Naive thymus-derived CD4-positive, alpha-beta T cell (primary cell): ENCODE measurements around the gene SHISA9. TPM values are rescaled to one million over a fixed set of nuclear protein-coding genes. Genes with fewer than 3 reads are reported as not detected.

Source experiments
- ATAC-seq: fragments of 150-1000 bp; cut with Tn5 transposase; 2 replicates; pipeline ENCODE4 v1.10.0; 2021; ENCODE audit warnings: mild to moderate bottlenecking, moderate library complexity
- CTCF ChIA-PET: fragments of 350-600 bp; sonication (Branson Sonifier 250); formaldehyde crosslinking; loops from one replicate; lab custom pipeline; 2021; ENCODE audit warnings: antibody characterized with exemption; lab: Charles Lee
- POLR2A ChIA-PET: fragments of 350-600 bp; sonication (Branson Sonifier 250); formaldehyde crosslinking; loops from one replicate; lab custom pipeline; 2021; ENCODE audit warnings: antibody characterized with exemption, inconsistent platforms; lab: Charles Lee
- DNase-seq, 9 donors: peaks; one replicate each; pipeline versions ENCODE4 v3.0.0 to v3.0.0-alpha.2; 2020 to 2022; ENCODE audit warnings: mixed read lengths in 1 of 9
- H3K27ac ChIP-seq: one replicate; pipeline ENCODE4 v1.7.0; 2013; ENCODE audit warnings: mild to moderate bottlenecking, low read depth, low read length, moderate library complexity
- H3K27me3 ChIP-seq, 2 donors: one replicate each; pipeline ENCODE4 v1.7.0; 2013; ENCODE audit warnings: low read length in 2 of 2, mild to moderate bottlenecking in 2 of 2, moderate library complexity in 2 of 2; ENCODE audit not compliant: control insufficient read depth in 2 of 2, insufficient read depth in 2 of 2
- H3K36me3 ChIP-seq, 3 experiments: 1 replicate in 2 of 3; 2 replicates in 1 of 3; pipeline ENCODE4 v1.7.0; 2013; ENCODE audit warnings: low read length in 3 of 3, mild to moderate bottlenecking in 3 of 3, moderate library complexity in 1 of 3; ENCODE audit not compliant: insufficient read depth in 3 of 3, control insufficient read depth in 2 of 3
- H3K4me1 ChIP-seq, 2 donors: one replicate each; pipeline ENCODE4 v1.7.0; 2013; ENCODE audit warnings: low read length in 2 of 2, mild to moderate bottlenecking in 2 of 2, moderate library complexity in 1 of 2; ENCODE audit not compliant: control insufficient read depth in 2 of 2, insufficient read depth in 2 of 2
- H3K4me3 ChIP-seq: 2 replicates; pipeline ENCODE4 v1.7.0; 2013; ENCODE audit warnings: mild to moderate bottlenecking, low read length
- H3K9me3 ChIP-seq, 3 experiments: 1 replicate in 2 of 3; 2 replicates in 1 of 3; pipeline ENCODE4 v1.7.0; 2013; ENCODE audit warnings: low read length in 3 of 3; ENCODE audit not compliant: control insufficient read depth in 2 of 3
- H3K27ac Mint-ChIP-seq, 9 donors: one replicate each; pipeline ENCODE4 v1.8.0; 2020 to 2022; ENCODE audit warnings: mixed read lengths in 9 of 9, mild to moderate bottlenecking in 8 of 9, moderate library complexity in 5 of 9, inconsistent platforms in 2 of 9
- H3K27me3 Mint-ChIP-seq, 5 donors: one replicate each; pipeline ENCODE4 v1.8.0; 2021 to 2022; ENCODE audit warnings: mixed read lengths in 5 of 5, mild to moderate bottlenecking in 1 of 5
- H3K36me3 Mint-ChIP-seq, 5 donors: one replicate each; pipeline ENCODE4 v1.8.0; 2020 to 2022; ENCODE audit warnings: mixed read lengths in 5 of 5, mild to moderate bottlenecking in 3 of 5, inconsistent platforms in 1 of 5
- H3K4me1 Mint-ChIP-seq, 7 donors: one replicate each; pipeline ENCODE4 v1.8.0; 2020 to 2022; ENCODE audit warnings: mixed read lengths in 7 of 7, mild to moderate bottlenecking in 3 of 7, inconsistent platforms in 1 of 7
- H3K4me3 Mint-ChIP-seq, 10 donors: one replicate each; pipeline ENCODE4 v1.8.0; 2020 to 2022; ENCODE audit warnings: mild to moderate bottlenecking in 10 of 10, mixed read lengths in 10 of 10, moderate library complexity in 6 of 10, inconsistent platforms in 2 of 10
- H3K9me3 Mint-ChIP-seq, 11 donors: one replicate each; pipeline ENCODE4 v1.8.0; 2020 to 2022; ENCODE audit warnings: mixed read lengths in 11 of 11, mild to moderate bottlenecking in 4 of 11, inconsistent platforms in 1 of 11, moderate library complexity in 1 of 11
- intact Hi-C, 2 donors: fragments of 100-400 bp; cut with micrococcal nuclease; formaldehyde crosslinking; loops; one replicate each; pipeline ENCODE4 v1.15.1; 2023
- polyA plus RNA-seq, 2 donors: library from polyadenylated mRNA; unstranded; fragments of 300-500 nt; fragmentation: Illumina TruSeq; gene quantifications; one replicate each; pipeline ENCODE4 v1.2.3, GENCODE V29; 2021
- total RNA-seq, 6 experiments: library from RNA in 5 of 6; stranded (reverse) in 5 of 6; gene quantifications; 1 replicate in 5 of 6; 2 replicates in 1 of 6; pipeline ENCODE4 v1.2.3 and lab custom pipeline; 2021 to 2026

Gene SHISA9
- total and polyA plus RNA-seq, 7 experiments from 2014 or later = 0.05 TPM; not detected in 6

GRCh38 chr16:13138528-13138927 lies 237.1 kb downstream of the SHISA9 start:
- Mint-ChIP-seq H3K4me3 (no peak overlapping the region), H3K27me3 (peaks cover 0 to 13% (median 4%) of the 10 kb centered on the region in 5 donors), H3K9me3 (peaks cover 2 to 14% (median 4%) of the 10 kb centered on the region in 11 donors), H3K4me1 (no peaks in the 10 kb centered on the region), H3K36me3 (no peaks in the 10 kb centered on the region), H3K27ac (no peak overlapping the region)
- H3K4me3 ChIP-seq = no peak overlapping the region
- ChIA-PET POLR2A (no interaction called here), CTCF (no interaction called here)
- intact Hi-C loops = no loop called here
- ATAC-seq = no peak
- H3K4me1 ChIP-seq = no peaks in the 10 kb centered on the region
- no peak for DNase-seq
- H3K27me3 ChIP-seq = no peaks in the 10 kb centered on the region
- no peak overlapping the region for H3K27ac ChIP-seq
- H3K9me3 ChIP-seq = peaks cover 0 to 7% (median 0%) of the 10 kb centered on the region in 3 experiments
- H3K36me3 ChIP-seq = no peaks in the 10 kb centered on the region

DNA sequence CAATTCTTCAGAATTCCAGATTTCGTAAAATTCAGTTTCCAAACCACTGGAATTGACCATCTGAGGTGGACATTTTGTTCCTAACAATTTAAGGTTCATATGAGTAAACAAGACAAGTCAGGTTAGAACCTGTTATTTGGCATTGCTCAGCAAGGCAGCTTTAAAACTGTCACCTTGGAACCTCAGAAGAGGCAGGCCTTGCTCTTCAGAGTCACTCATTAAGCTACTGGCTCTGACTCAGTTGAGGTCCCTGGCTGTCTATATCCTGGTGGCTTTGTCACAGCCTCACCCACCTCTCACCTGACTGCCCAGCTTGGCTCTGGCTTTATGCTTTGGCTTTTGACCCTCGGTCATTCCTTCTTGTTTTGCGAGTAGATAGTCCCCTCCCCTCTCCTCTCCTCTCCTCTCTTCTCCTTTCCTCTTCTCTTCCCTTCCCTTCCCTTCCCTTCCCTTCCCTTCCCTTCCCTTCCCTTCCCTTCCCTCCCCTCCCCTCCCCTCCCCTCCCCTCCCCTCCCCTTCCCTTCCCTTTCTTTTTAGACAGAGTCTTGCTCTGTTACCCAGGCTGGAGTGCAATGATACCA lies 238.4 kb downstream of the SHISA9 start:
- ATAC-seq = no peak
- Mint-ChIP-seq H3K9me3 (peaks cover 0 to 12% (median 6%) of the 10 kb centered on the region in 11 donors), H3K36me3 (no peaks in the 10 kb centered on the region), H3K27ac (no peak overlapping the region), H3K4me1 (no peaks in the 10 kb centered on the region), H3K4me3 (no peak overlapping the region), H3K27me3 (peaks cover 0 to 13% (median 10%) of the 10 kb centered on the region in 5 donors)
- no peaks in the 10 kb centered on the region for H3K36me3 ChIP-seq
- H3K4me1 ChIP-seq = no peaks in the 10 kb centered on the region
- no peaks in the 10 kb centered on the region for H3K27me3 ChIP-seq
- no peak overlapping the region for H3K27ac ChIP-seq
- intact Hi-C loops = no loop called here
- ChIA-PET POLR2A (no interaction called here), CTCF (no interaction called here)
- no peak overlapping the region for H3K4me3 ChIP-seq
- H3K9me3 ChIP-seq = peaks cover 0 to 2% (median 0%) of the 10 kb centered on the region in 3 experiments
- no peak for DNase-seq

- H3K4me1 Mint-ChIP-seq = no peaks in the 10 kb centered on the region
- no peak overlapping the region for H3K4me3 Mint-ChIP-seq
- DNase-seq (no peak), ATAC-seq (no peak)
- H3K27me3 Mint-ChIP-seq = peaks cover 0 to 21% (median 15%) of the 10 kb centered on the region in 5 donors
- intact Hi-C loops = no loop called here
- no peaks in the 10 kb centered on the region for H3K27me3 ChIP-seq
- H3K9me3 Mint-ChIP-seq = peaks cover 3 to 15% (median 7%) of the 10 kb centered on the region in 11 donors
- no peaks in the 10 kb centered on the region for H3K4me1 ChIP-seq
- no peak overlapping the region for H3K27ac ChIP-seq
- ChIA-PET CTCF (no interaction called here), POLR2A (no interaction called here)
- no peaks in the 10 kb centered on the region for H3K36me3 ChIP-seq
- H3K4me3 ChIP-seq = no peak overlapping the region
- no peaks in the 10 kb centered on the region for H3K36me3 Mint-ChIP-seq
- H3K9me3 ChIP-seq = no peaks in the 10 kb centered on the region
- H3K27ac Mint-ChIP-seq = no peak overlapping the region
Measured at GRCh38 chr16:13143551-13143950, 242.2 kb downstream of the SHISA9 start.

DNA sequence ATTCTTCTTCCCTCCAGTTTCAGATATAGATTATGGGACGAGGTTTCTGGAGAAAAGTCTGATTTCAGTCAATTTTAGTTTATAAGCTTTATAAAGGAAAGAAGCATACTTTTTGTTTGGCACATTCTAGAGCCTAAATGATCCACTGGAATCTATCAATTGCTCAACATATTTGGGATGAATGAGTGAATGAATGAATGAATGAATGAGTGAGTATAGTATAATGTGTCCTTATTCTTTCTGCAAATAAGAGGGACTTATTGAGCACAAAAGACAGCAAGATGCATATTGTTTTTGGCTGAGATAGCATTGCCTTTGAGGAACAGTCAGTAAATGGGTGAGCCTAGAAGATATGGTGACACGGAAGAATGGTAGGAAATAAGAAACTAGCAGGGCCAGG lies 245.4 kb downstream of the SHISA9 start:
- intact Hi-C loops = no loop called here
- Mint-ChIP-seq H3K4me3 (no peak overlapping the region), H3K36me3 (no peaks in the 10 kb centered on the region), H3K4me1 (no peaks in the 10 kb centered on the region), H3K27ac (no peak overlapping the region), H3K9me3 (peaks cover 2 to 15% (median 6%) of the 10 kb centered on the region in 11 donors), H3K27me3 (peaks cover 0 to 17% (median 10%) of the 10 kb centered on the region in 5 donors)
- Histone ChIP-seq H3K27me3 (no peaks in the 10 kb centered on the region), H3K4me1 (no peaks in the 10 kb centered on the region), H3K36me3 (no peaks in the 10 kb centered on the region), H3K27ac (no peak overlapping the region), H3K4me3 (no peak overlapping the region), H3K9me3 (no peaks in the 10 kb centered on the region)
- DNase-seq = no peak
- ATAC-seq = no peak
- POLR2A ChIA-PET = no interaction called here
- CTCF ChIA-PET = no interaction called here

DNA sequence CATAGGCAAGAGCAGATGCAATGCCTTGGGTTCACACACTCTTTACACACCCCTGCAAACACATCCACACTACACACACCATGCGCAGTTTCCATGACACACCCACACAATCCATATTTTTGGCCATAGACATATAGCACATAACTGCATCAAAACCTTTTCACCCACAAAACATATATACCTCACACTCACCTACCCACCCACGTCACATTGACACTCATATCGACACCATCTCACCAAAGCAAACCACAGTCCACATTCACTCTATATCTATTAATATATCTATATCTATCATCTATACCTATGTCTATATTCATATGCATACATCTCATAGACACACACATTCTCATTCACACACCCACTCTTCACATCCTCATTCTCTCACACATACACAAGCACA lies 246.9 kb downstream of the SHISA9 start:
- ChIA-PET POLR2A (no interaction called here), CTCF (no interaction called here)
- no peak overlapping the region for H3K27ac ChIP-seq
- H3K36me3 ChIP-seq = no peaks in the 10 kb centered on the region
- H3K27me3 ChIP-seq = no peaks in the 10 kb centered on the region
- no peaks in the 10 kb centered on the region for H3K4me1 Mint-ChIP-seq
- H3K4me3 ChIP-seq = no peak overlapping the region
- ATAC-seq = no peak
- H3K4me1 ChIP-seq = no peaks in the 10 kb centered on the region
- intact Hi-C loops = no loop called here
- H3K36me3 Mint-ChIP-seq = no peaks in the 10 kb centered on the region
- H3K27ac Mint-ChIP-seq = no peak overlapping the region
- no peak overlapping the region for H3K4me3 Mint-ChIP-seq
- H3K9me3 ChIP-seq = no peaks in the 10 kb centered on the region
- no peak for DNase-seq
- H3K9me3 Mint-ChIP-seq = peaks cover 2 to 20% (median 9%) of the 10 kb centered on the region in 11 donors
- peaks cover 0 to 21% (median 14%) of the 10 kb centered on the region in 5 donors for H3K27me3 Mint-ChIP-seq

DNA sequence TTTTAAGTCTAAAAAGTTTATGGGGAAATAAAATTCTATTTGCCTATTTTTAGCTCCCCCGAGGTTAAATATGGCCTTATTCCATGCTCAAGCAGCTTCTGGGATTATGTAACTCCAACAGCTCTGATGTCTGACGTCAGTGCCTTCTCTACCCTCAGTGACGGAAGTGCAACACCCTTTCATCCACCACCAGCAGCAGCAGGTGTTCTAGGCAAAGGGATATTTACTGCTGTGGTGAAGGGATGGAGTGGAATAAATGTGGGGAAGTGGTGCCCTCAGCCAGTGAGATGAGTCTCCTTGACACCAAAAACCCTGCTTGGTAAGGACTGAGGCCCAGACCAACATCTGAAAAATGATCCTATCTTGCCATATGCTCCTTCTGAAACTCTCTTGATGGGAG lies 247.4 kb downstream of the SHISA9 start:
- Histone ChIP-seq H3K4me1 (no peaks in the 10 kb centered on the region), H3K27me3 (no peaks in the 10 kb centered on the region), H3K36me3 (no peaks in the 10 kb centered on the region), H3K9me3 (no peaks in the 10 kb centered on the region), H3K4me3 (no peak overlapping the region), H3K27ac (no peak overlapping the region)
- Mint-ChIP-seq H3K36me3 (no peaks in the 10 kb centered on the region), H3K27me3 (peaks cover 0 to 16% (median 11%) of the 10 kb centered on the region in 5 donors), H3K4me3 (no peak overlapping the region), H3K9me3 (peaks cover 1 to 20% (median 7%) of the 10 kb centered on the region in 11 donors), H3K27ac (no peak overlapping the region), H3K4me1 (no peaks in the 10 kb centered on the region)
- CTCF ChIA-PET = no interaction called here
- no peak for DNase-seq
- ATAC-seq = no peak
- POLR2A ChIA-PET = no interaction called here
- intact Hi-C loops = no loop called here

DNA sequence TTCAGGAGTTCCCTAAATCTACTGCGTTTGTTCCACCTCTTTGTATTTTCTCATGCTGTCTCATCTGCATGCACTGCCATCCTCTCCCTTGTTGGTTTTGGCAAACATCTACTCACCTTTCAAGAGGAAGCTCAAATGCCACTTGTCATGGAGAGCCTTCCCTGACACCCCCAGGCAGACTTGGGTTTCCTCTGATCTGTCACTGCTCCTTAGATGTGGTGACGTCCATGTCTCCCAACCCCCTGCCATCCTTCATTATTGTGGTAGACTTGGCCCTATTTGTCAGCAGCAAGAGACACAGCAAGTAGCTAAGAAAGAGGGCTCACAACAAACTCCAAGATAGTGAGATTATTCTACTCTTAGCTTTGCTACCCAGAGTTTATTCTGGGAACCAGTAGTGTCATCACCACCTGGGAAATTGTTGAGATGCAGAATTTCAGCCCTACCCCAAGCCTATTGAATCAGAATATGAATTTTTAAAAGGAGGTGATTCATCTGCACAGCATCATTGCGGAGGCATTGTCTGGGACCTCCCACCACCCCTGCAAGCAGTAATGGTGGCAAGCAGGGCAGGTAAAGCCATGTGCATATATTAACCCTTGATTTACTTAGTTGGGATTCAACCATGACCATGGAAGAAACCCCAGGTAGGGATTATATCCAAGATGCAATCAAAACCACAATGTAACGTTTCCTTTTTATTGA lies 248.9 kb downstream of the SHISA9 start:
- Histone ChIP-seq H3K36me3 (no peaks in the 10 kb centered on the region), H3K4me3 (no peak overlapping the region), H3K9me3 (no peaks in the 10 kb centered on the region), H3K4me1 (no peaks in the 10 kb centered on the region), H3K27ac (no peak overlapping the region), H3K27me3 (no peaks in the 10 kb centered on the region)
- H3K27me3 Mint-ChIP-seq = peaks cover 0 to 22% (median 10%) of the 10 kb centered on the region in 5 donors
- intact Hi-C loops = no loop called here
- no peaks in the 10 kb centered on the region for H3K4me1 Mint-ChIP-seq
- H3K27ac Mint-ChIP-seq = no peak overlapping the region
- H3K4me3 Mint-ChIP-seq = no peak overlapping the region
- ATAC-seq (no peak), DNase-seq (no peak)
- ChIA-PET CTCF (no interaction called here), POLR2A (no interaction called here)
- peaks cover 0 to 17% (median 7%) of the 10 kb centered on the region in 11 donors for H3K9me3 Mint-ChIP-seq
- peaks cover 0 to 3% (median 0%) of the 10 kb centered on the region in 5 donors for H3K36me3 Mint-ChIP-seq
